LNCAP (cell line): Measurements from ENCODE around the gene CD22.

ENCODE experiments used
- CTCF ChIP-seq: fragments of 450-650 bp; IDR thresholded peaks from 2 replicates; pipeline ENCODE4 v1.5.1; 2017; ENCODE audit warnings: mild to moderate bottlenecking

CD22 gene

DNA sequence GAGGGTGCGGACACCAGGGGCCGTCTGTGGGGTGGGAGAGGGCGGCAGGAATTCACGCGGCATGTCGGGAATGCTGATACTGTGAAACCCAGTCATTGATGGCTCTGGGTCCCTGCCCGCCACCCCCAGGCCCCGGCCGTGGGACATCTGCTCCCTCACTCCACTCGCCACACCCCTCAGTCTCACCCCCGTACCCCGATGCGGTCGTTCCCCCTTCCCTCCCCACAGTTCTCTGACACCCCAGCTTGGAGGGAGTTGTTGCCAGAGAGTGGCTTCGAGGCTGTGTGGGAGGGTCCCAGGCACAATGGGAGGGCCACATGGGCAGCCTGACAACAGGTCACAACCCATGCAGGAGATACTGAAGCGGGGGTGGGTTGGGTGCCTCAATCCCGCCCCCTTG lies 35.2 kb upstream of the CD22 start:
- no peak for TF ChIP-seq CTCF

GRCh38 chr19:35294328-35294727 lies 34.7 kb upstream of the CD22 start:
- TF ChIP-seq CTCF: no peak

- no peak for TF ChIP-seq CTCF
Measured at GRCh38 chr19:35294859-35295791, 33.9 kb upstream of the CD22 start.

GRCh38 chr19:35295792-35296462 lies 33.1 kb upstream of the CD22 start:
- TF ChIP-seq CTCF: no peak

- no peak for TF ChIP-seq CTCF
Measured at GRCh38 chr19:35296644-35297514, 32.1 kb upstream of the CD22 start.

- no peak for TF ChIP-seq CTCF
Measured at GRCh38 chr19:35297515-35297848, 31.5 kb upstream of the CD22 start.

GRCh38 chr19:35297922-35298321 lies 31.1 kb upstream of the CD22 start:
- no peak for TF ChIP-seq CTCF
